ENCODE data around the gene NTNG2. TPM values are rescaled to one million over a fixed set of nuclear protein-coding genes. Genes with fewer than 3 reads are reported as not detected.

Gene NTNG2
- total and polyA plus RNA-seq, 12 donors, result 0.37 to 21.6 (median 4.7) TPM

DNA sequence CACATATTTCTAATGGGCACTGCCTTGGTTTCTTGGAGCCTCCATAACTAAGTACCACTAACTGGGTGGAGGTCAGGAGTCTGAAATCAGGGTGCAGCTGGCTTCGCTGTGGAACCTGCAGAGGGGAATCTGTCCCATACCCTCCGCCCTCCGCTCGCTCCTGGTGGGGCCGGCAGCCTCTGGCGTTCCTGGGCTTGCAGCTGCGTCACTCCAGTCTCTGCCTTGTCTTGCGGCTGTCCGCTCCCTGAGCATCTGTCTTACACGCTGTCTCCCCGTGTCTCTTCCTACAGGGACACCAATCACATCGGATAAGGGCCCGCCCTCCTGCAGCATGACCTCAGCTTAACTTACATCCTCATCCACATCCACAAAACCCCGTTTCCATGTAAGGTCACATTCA, 45.4 kb downstream of the NTNG2 start:
- 85 to 88% (median 87%) methylated on average over 14 of the region's 14 CpGs for WGBS, 4 donors
- Histone ChIP-seq H3K27ac (no peak overlapping the region), H3K4me3 (no peak overlapping the region), H3K9me3 (replicated peaks in 1 of 3) (no peaks in the 10 kb centered on the region), H3K4me1 (replicated peaks in 1 of 2) (no peaks in the 10 kb centered on the region), H3K27me3 (no peaks in the 10 kb centered on the region), H3K36me3 (replicated peaks in 1 of 2) (no peaks in the 10 kb centered on the region)
- TF ChIP-seq POLR2A (IDR thresholded peaks at IDR 0.05), result no peak
- TF ChIP-seq, protein P1, sequence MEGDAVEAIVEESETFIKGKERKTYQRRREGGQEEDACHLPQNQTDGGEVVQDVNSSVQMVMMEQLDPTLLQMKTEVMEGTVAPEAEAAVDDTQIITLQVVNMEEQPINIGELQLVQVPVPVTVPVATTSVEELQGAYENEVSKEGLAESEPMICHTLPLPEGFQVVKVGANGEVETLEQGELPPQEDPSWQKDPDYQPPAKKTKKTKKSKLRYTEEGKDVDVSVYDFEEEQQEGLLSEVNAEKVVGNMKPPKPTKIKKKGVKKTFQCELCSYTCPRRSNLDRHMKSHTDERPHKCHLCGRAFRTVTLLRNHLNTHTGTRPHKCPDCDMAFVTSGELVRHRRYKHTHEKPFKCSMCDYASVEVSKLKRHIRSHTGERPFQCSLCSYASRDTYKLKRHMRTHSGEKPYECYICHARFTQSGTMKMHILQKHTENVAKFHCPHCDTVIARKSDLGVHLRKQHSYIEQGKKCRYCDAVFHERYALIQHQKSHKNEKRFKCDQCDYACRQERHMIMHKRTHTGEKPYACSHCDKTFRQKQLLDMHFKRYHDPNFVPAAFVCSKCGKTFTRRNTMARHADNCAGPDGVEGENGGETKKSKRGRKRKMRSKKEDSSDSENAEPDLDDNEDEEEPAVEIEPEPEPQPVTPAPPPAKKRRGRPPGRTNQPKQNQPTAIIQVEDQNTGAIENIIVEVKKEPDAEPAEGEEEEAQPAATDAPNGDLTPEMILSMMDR (IDR thresholded peaks at IDR 0.05), result no peak
- DNase-seq, result no peak
- intact Hi-C loops (cut with DNase I), result no loop called here

DNA sequence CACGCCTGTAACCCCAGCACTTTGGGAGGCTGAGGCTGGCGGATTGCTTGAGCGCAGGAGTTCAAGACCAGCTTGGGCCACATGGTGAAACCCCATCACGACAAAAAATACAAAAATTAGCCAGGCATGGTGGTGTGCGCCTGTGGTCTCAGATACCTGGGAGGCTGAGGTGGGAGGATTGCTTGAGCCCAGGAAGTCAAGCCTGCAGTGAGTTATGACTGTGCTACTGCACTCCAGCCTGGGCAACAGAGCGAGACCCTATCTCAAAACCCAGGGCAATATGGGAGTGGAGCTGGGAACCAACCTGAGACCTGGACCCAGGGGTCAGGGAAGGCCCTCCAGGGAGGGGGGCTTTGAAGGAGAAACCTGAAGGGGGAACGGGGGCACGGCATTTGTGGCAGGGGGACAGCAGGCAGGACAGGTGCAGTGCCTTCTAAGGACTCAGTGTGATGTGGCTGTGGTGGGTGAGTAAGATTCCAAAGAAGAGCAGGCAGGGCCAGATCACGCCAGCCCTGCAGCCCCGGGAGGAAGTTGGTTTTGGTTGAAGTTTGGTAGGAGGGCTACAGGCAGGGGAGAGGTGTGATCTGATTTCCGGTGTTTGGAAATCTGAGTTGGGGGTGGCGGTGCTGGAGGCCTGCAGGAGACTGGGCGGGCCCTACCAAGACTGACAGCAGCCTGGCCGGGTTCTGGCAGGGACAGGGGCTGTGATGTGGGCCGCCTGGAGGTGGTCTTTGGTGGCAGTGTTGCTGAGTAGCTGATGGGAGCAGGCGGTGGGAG, 46.2 kb downstream of the NTNG2 start:
- Histone ChIP-seq H3K4me1 (replicated peaks in 1 of 2) (no peaks in the 10 kb centered on the region), H3K4me3 (no peak overlapping the region), H3K27me3 (no peaks in the 10 kb centered on the region), H3K27ac (no peak overlapping the region), H3K36me3 (replicated peaks in 1 of 2) (no peaks in the 10 kb centered on the region), H3K9me3 (replicated peaks in 1 of 3) (no peaks in the 10 kb centered on the region)
- no peak for DNase-seq
- WGBS, 4 donors, result 79 to 85% (median 84%) methylated on average over 12 to 16 of the region's 16 CpGs
- intact Hi-C loops (cut with DNase I), result no loop called here
- TF ChIP-seq POLR2A (IDR thresholded peaks at IDR 0.05), result no peak
- TF ChIP-seq, protein P1 (IDR thresholded peaks at IDR 0.05), result no peak

DNA sequence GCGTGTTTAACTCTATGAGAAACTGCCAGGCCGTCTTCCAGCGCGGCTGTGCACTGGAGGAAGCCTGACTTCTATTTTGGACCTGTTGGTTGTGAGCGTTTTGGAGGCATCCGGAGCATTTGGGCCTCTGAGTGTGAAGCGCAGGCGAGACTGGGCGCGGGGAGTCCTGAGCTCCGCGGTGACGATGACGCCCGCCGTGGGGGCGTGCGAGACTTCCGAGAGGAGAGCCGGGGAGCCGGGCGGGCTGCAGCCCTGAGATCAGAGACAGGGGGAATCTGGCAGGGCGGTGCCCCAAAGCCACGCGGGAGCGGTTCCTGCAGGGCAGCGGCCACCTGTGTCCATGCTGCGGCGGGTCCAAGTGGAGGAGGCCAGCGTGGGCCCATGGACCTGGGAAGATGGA, 47.4 kb downstream of the NTNG2 start:
- Histone ChIP-seq H3K36me3 (replicated peaks in 1 of 2) (no peaks in the 10 kb centered on the region), H3K9me3 (replicated peaks in 1 of 3) (no peaks in the 10 kb centered on the region), H3K27ac (no peak overlapping the region), H3K27me3 (no peaks in the 10 kb centered on the region), H3K4me3 (no peak overlapping the region), H3K4me1 (replicated peaks in 1 of 2) (peaks cover 0 to 4% of the 10 kb centered on the region in 2 donors)
- intact Hi-C loops (cut with DNase I), result no loop called here
- WGBS, 4 donors, result 88 to 92% (median 89%) methylated on average over 28 to 30 of the region's 30 CpGs
- TF ChIP-seq POLR2A (IDR thresholded peaks at IDR 0.05), result no peak
- TF ChIP-seq, protein P1 (IDR thresholded peaks at IDR 0.05), result no peak
- DNase-seq, result no peak

DNA sequence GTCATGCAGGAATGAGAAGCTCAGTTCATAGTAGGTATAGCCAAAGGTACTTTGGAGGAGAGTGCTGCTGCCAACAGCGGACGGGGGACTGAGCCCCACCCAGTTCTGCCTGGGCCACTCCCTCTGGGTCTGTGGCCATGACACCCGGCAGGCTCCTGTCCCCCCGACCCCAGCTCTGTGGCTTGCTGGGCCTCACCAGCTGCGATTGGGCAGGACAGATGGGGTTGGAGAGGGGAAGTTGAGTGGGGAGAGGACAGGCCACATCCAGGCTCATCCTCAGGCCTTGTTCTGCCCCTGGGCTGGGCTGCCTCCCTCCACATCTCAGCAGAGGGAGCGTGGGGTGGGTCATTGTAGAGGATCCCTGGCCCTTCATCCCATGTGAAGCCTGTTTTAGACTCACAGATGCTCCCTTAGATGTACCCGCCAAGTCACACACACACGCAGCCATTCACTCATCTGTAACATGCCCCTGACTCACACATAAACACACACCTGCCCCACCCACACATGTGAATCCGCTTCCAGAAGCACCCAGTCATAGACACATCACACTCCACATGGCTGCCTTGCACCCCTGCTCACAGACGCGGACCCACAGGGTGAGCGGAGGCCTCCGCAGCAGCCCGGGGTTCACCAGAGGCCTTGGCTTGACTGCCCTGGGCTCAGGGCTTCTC, 48.8 kb downstream of the NTNG2 start:
- Histone ChIP-seq H3K9me3 (replicated peaks in 1 of 3) (no peaks in the 10 kb centered on the region), H3K4me3 (no peak overlapping the region), H3K27ac (no peak overlapping the region), H3K27me3 (no peaks in the 10 kb centered on the region), H3K4me1 (replicated peaks in 1 of 2) (peaks cover 0 to 8% of the 10 kb centered on the region in 2 donors), H3K36me3 (replicated peaks in 1 of 2) (no peaks in the 10 kb centered on the region)
- intact Hi-C loops (cut with DNase I), result no loop called here
- 88 to 100% (median 89%) methylated on average over 2 to 14 of the region's 14 CpGs for WGBS, 4 donors
- TF ChIP-seq POLR2A (IDR thresholded peaks at IDR 0.05), result no peak
- TF ChIP-seq, protein P1 (IDR thresholded peaks at IDR 0.05), result no peak
- no peak for DNase-seq

Data from adrenal gland (tissue), 12 donors.